Nucleus accumbens (tissue), 56 donors: ENCODE data around the gene MRPS31.

ENCODE experiments used
- DNase-seq, 56 donors: peaks; one replicate each; lab custom pipeline; 2025; lab: John Stamatoyannopoulos, UW

MRPS31 gene

GRCh38 chr13:40770934-40771618 lies at the start of gene MRPS31:
TSS of gene MRPS31 (minus strand) at chr13:40771190. CDS start at chr13:40771136, 54 bp downstream.
- peak; percentile 53 to 97 (median 90) for DNase-seq

- no peak for DNase-seq
These were observed 48.9 kb upstream of the MRPS31 start for GRCh38 chr13:40819797-40820315.

GRCh38 chr13:40818926-40819325 lies 47.9 kb upstream of the MRPS31 start:
- DNase-seq = no peak

- no peak for DNase-seq
These were observed 43.8 kb upstream of the MRPS31 start for GRCh38 chr13:40814803-40815202.

- DNase-seq = no peak
These were observed 42.9 kb upstream of the MRPS31 start for GRCh38 chr13:40813667-40814454.

- DNase-seq = no peak
These were observed 41.9 kb upstream of the MRPS31 start for GRCh38 chr13:40812724-40813445.

GRCh38 chr13:40812102-40812501 lies 41.1 kb upstream of the MRPS31 start:
- no peak for DNase-seq

- DNase-seq = no peak
These were observed 38.5 kb upstream of the MRPS31 start for GRCh38 chr13:40809471-40809870.

- no peak for DNase-seq
These were observed 35.3 kb upstream of the MRPS31 start for GRCh38 chr13:40806241-40806640.

- no peak for DNase-seq
These were observed 32.3 kb upstream of the MRPS31 start for GRCh38 chr13:40803316-40803715.

- DNase-seq = no peak
These were observed 30.5 kb upstream of the MRPS31 start for GRCh38 chr13:40801255-40802217.

GRCh38 chr13:40800559-40800958 lies 29.6 kb upstream of the MRPS31 start:
- DNase-seq = no peak

- no peak for DNase-seq
These were observed 28.5 kb upstream of the MRPS31 start for GRCh38 chr13:40799508-40799907.

- DNase-seq = no peak
These were observed 27.4 kb upstream of the MRPS31 start for GRCh38 chr13:40798380-40798779.

GRCh38 chr13:40796649-40797048 lies 25.7 kb upstream of the MRPS31 start:
- DNase-seq = no peak

GRCh38 chr13:40794414-40795368 lies 23.7 kb upstream of the MRPS31 start:
- no peak for DNase-seq

- DNase-seq = no peak
These were observed 22.3 kb upstream of the MRPS31 start for GRCh38 chr13:40793339-40793738.

GRCh38 chr13:40792284-40793051 lies 21.5 kb upstream of the MRPS31 start:
- DNase-seq = no peak
